Activated CD4-positive, CD25-positive, alpha-beta regulatory T cell (primary cell): ENCODE results near the gene CRIM1.

Experiments used
- DNase-seq, 4 experiments: peaks; one replicate each; lab custom pipeline; 2025; lab: John Stamatoyannopoulos, UW

Gene CRIM1

GRCh38 chr2:36578343-36579296 is 223.0 kb downstream of the CRIM1 start:
- no peak for DNase-seq

GRCh38 chr2:36579297-36579664 is 223.7 kb downstream of the CRIM1 start:
- DNase-seq: no peak

- DNase-seq: no peak
These were observed 227.0 kb downstream of the CRIM1 start for GRCh38 chr2:36582538-36582937.

GRCh38 chr2:36582951-36583350 is 227.4 kb downstream of the CRIM1 start:
- no peak for DNase-seq

DNA sequence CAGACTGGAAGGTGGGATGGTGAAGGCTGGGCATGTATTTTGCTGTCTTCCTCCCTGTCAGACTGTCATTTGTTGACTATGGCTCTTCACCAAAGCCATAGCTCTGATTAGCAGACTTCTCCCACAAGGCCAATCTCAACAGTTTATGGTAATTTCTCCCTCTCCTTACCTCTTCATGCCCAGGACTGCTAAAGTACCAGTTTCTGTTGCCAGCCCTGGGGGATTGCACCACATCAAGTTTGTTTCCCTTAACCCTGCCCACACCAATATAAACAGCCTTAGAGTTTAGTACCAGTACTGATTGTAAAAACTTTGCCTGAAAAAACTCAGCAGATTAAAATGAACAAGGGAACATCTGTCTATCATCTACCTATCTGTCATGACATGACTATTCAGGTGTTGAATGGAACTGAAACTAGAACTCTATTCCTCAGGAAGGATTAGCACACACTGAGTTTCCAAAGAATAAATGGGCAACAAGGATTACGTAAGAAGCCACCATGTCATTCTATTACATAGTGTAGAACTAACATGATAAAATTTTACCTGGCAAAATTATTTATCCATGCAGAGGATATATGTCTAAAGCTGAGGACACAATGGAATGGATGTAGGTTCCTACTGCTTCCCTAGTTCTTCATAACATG is 228.7 kb downstream of the CRIM1 start:
- no peak for DNase-seq

GRCh38 chr2:36586672-36587071 is 231.1 kb downstream of the CRIM1 start:
- DNase-seq: no peak

DNA sequence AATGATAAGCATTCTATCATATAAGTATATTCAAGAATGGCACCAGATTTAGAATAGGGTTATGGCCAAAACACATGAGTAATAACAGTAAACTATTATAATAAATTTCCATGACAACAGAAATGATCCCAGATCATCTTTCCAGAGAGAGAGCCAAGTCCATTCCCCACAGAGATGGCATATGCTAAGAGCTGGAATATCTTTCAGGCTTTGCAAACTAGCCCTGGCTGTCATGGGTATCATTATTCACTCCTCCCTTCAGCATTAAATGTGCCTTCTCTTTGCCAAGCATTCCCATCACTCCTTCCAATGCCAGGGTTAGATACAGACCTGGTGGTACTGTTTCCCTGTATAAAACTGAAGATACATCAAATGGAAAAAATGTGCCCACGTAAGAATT is 231.5 kb downstream of the CRIM1 start:
- DNase-seq: no peak

- no peak for DNase-seq
These were observed 232.0 kb downstream of the CRIM1 start for GRCh38 chr2:36587556-36587955.

GRCh38 chr2:36589230-36589630 is 233.7 kb downstream of the CRIM1 start:
- no peak for DNase-seq

GRCh38 chr2:36594849-36595248 is 239.3 kb downstream of the CRIM1 start:
- DNase-seq: no peak

DNA sequence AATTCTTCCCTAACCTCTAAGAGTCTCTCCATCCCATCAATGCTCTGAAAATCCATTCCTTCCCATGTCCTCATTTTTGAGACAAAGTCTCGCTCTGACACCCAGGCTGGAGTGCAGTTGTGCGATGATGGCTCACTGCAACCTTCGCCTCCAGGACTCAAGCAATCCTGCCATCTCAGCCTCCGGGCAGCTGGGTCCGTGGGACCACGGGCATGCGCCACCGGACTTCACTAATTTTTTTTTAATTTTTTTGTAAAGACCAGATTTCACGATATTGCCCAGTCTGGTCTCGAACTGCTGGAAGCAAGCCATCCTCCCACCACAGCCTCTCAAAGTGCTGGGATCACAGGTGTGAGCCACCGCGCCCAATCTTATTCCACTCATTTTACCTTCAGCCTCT is 240.8 kb downstream of the CRIM1 start:
- DNase-seq: no peak

- no peak for DNase-seq
These were observed 241.5 kb downstream of the CRIM1 start for GRCh38 chr2:36597003-36597531.

- DNase-seq: peak; percentile 35 to 51 (median 41)
These were observed 242.2 kb downstream of the CRIM1 start, which contains the start of gene FEZ2 for GRCh38 chr2:36597532-36598377. Gene FEZ2 (minus strand): TSS chr2:36598168. CDS start chr2:36598142, 26 bp downstream.
